ENCODE results near the gene CHMP2A.
A peak's percentile ranks its signal among the peaks of the same experiment; 100 is the strongest.

Gene CHMP2A

GRCh38 chr19:58566989-58567388 lies 12.1 kb upstream of the CHMP2A start:
- H3K9ac ChIP-seq (ENCODE audit: insufficient read length, low read depth) = no peak overlapping the region
- no peak overlapping the region for H3K4me3 ChIP-seq (ENCODE audit: insufficient read length, low read depth)
- H3K9me3 ChIP-seq (ENCODE audit: insufficient read depth, low read length) = no peaks in the 10 kb centered on the region
- peaks cover 3% of the 10 kb centered on the region for H3K4me1 ChIP-seq (ENCODE audit: insufficient read depth, insufficient read length)
- H3K36me3 ChIP-seq (ENCODE audit: insufficient read depth, insufficient read length, low read length) = peaks cover 44% of the 10 kb centered on the region
- H3K27me3 ChIP-seq (ENCODE audit: insufficient read depth, insufficient read length) = no peaks in the 10 kb centered on the region
- TF ChIP-seq ZNF274 (IDR thresholded peaks at IDR 0.05; ENCODE audit: low read depth, low read length) = no peak
- TF ChIP-seq SUZ12 (IDR thresholded peaks at IDR 0.05; ENCODE audit: extremely low read depth, insufficient read depth, insufficient read length) = no peak
- TF ChIP-seq YY1 (IDR thresholded peaks at IDR 0.05; ENCODE audit: insufficient read depth, insufficient read length) = no peak
- DNase-seq (ENCODE audit: low read depth, low spot score) = no peak

GRCh38 chr19:58563823-58564222 lies 8.9 kb upstream of the CHMP2A start:
- Histone ChIP-seq H3K9me3 (ENCODE audit: insufficient read depth, low read length) (no peaks in the 10 kb centered on the region), H3K9ac (ENCODE audit: insufficient read length, low read depth) (no peak overlapping the region), H3K27me3 (ENCODE audit: insufficient read depth, insufficient read length) (no peaks in the 10 kb centered on the region), H3K4me3 (ENCODE audit: insufficient read length, low read depth) (no peak overlapping the region), H3K4me1 (ENCODE audit: insufficient read depth, insufficient read length) (no peaks in the 10 kb centered on the region), H3K36me3 (ENCODE audit: insufficient read depth, insufficient read length, low read length) (peaks cover 26% of the 10 kb centered on the region)
- DNase-seq (ENCODE audit: low read depth, low spot score) = no peak
- TF ChIP-seq SUZ12 (IDR thresholded peaks at IDR 0.05; ENCODE audit: extremely low read depth, insufficient read depth, insufficient read length) = no peak
- no peak for TF ChIP-seq ZNF274 (IDR thresholded peaks at IDR 0.05; ENCODE audit: low read depth, low read length)
- TF ChIP-seq YY1 (IDR thresholded peaks at IDR 0.05; ENCODE audit: insufficient read depth, insufficient read length) = no peak

DNA sequence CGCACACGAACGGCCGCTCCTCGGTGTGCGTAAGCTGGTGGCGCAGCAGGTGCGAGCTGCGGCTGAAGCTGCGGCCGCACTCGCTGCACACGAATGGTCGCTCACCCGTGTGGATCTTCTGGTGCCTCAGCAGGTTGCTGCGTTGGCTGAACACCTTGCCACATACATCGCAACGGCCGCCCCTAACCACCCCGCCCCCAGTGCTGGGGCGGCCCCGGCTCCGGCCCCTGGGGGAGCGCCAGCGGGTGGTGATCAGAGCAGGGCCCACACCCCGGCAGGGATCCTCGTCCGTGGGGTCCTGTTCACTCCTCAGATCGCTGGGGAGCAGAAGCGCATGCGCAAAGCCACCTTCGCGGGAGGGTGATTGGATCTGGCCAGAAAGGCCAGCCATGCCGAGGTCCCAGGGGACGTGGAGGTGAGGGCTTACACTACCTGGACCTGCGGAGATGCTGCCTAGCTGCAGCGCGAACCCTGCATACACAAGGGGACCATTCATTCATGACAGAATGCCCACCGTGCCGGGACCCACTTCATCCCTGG lies 8.2 kb upstream of the CHMP2A start:
- peaks cover 22% of the 10 kb centered on the region for H3K36me3 ChIP-seq (ENCODE audit: insufficient read depth, insufficient read length, low read length)
- no peaks in the 10 kb centered on the region for H3K27me3 ChIP-seq (ENCODE audit: insufficient read depth, insufficient read length)
- no peak overlapping the region for H3K9ac ChIP-seq (ENCODE audit: insufficient read length, low read depth)
- no peak for DNase-seq (ENCODE audit: low read depth, low spot score)
- H3K4me1 ChIP-seq (ENCODE audit: insufficient read depth, insufficient read length) = no peaks in the 10 kb centered on the region
- TF ChIP-seq YY1 (IDR thresholded peaks at IDR 0.05; ENCODE audit: insufficient read depth, insufficient read length) (no peak), SUZ12 (IDR thresholded peaks at IDR 0.05; ENCODE audit: extremely low read depth, insufficient read depth, insufficient read length) (no peak), ZNF274 (IDR thresholded peaks at IDR 0.05; ENCODE audit: low read depth, low read length) (no peak)
- no peaks in the 10 kb centered on the region for H3K9me3 ChIP-seq (ENCODE audit: insufficient read depth, low read length)
- H3K4me3 ChIP-seq (ENCODE audit: insufficient read length, low read depth) = no peak overlapping the region

- no peak overlapping the region for H3K9ac ChIP-seq (ENCODE audit: insufficient read length, low read depth)
- H3K9me3 ChIP-seq (ENCODE audit: insufficient read depth, low read length) = no peaks in the 10 kb centered on the region
- no peak for TF ChIP-seq YY1 (IDR thresholded peaks at IDR 0.05; ENCODE audit: insufficient read depth, insufficient read length)
- no peak for TF ChIP-seq SUZ12 (IDR thresholded peaks at IDR 0.05; ENCODE audit: extremely low read depth, insufficient read depth, insufficient read length)
- TF ChIP-seq ZNF274 (IDR thresholded peaks at IDR 0.05; ENCODE audit: low read depth, low read length) = no peak
- H3K4me1 ChIP-seq (ENCODE audit: insufficient read depth, insufficient read length) = no peaks in the 10 kb centered on the region
- no peak for DNase-seq (ENCODE audit: low read depth, low spot score)
- no peaks in the 10 kb centered on the region for H3K27me3 ChIP-seq (ENCODE audit: insufficient read depth, insufficient read length)
- peaks cover 20% of the 10 kb centered on the region for H3K36me3 ChIP-seq (ENCODE audit: insufficient read depth, insufficient read length, low read length)
- H3K4me3 ChIP-seq (ENCODE audit: insufficient read length, low read depth) = no peak overlapping the region
Measured at GRCh38 chr19:58562122-58563033, 7.5 kb upstream of the CHMP2A start.

DNA sequence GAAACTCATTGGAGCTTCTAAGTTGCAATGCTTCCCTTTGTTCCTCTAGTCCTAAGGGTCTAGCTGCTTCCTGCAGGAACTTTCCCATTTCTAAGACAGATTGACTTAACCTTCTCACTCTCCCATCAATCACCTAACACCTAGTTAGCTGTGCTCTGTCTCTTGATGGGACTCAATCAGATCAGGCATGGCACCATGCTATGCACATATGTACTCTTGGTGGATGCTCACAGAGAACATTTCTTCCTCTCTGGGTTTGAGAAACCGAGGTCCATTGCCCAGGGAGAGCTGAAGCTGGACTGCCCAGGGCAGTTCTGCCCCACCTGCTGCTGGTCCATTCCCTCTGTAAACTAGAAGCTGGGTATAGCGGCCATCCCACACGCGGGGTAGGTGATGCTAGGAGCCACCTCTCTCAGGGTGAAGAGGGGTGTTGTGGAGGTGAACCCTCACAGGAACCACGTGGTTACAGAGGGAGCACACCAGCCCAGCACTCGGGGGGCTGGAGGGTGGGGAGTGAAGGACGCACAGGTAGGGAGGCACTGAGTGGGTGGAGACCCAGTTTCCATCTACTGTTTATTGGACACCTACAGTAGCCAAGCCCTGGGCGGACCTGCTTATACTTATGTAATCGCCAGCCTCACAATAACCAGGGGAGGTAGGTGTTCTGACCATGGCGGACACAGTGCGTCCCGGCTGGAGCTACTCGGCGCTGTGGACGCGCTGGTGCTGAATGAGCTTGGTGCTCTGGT lies 6.6 kb upstream of the CHMP2A start:
- Histone ChIP-seq H3K36me3 (ENCODE audit: insufficient read depth, insufficient read length, low read length) (peaks cover 25% of the 10 kb centered on the region), H3K4me3 (ENCODE audit: insufficient read length, low read depth) (no peak overlapping the region), H3K27me3 (ENCODE audit: insufficient read depth, insufficient read length) (no peaks in the 10 kb centered on the region), H3K4me1 (ENCODE audit: insufficient read depth, insufficient read length) (no peaks in the 10 kb centered on the region), H3K9me3 (ENCODE audit: insufficient read depth, low read length) (no peaks in the 10 kb centered on the region), H3K9ac (ENCODE audit: insufficient read length, low read depth) (peak overlapping the region; percentile 0)
- no peak for DNase-seq (ENCODE audit: low read depth, low spot score)
- TF ChIP-seq ZNF274 (IDR thresholded peaks at IDR 0.05; ENCODE audit: low read depth, low read length) (no peak), YY1 (IDR thresholded peaks at IDR 0.05; ENCODE audit: insufficient read depth, insufficient read length) (no peak)

DNA sequence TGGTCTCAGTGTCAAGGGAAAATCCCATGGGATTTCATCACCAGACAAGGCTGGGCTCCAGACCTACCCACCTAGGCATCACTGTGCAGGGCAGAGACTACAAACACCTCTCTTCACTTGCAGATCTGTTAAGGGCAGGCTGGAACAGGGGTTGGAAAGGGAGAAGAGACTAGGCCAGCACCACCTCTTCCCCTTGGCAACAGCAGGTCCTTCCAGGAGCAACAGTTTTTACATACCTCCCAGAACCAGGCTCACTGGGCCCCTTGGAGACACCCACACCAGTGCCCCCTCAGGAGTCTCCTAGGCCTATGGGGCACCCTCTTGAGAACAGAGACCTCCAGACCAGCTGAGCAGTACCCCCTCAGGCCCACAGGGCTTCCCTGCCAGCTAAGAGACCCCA lies 6.0 kb upstream of the CHMP2A start:
- no peak for DNase-seq (ENCODE audit: low read depth, low spot score)
- Histone ChIP-seq H3K4me1 (ENCODE audit: insufficient read depth, insufficient read length) (no peaks in the 10 kb centered on the region), H3K4me3 (ENCODE audit: insufficient read length, low read depth) (no peak overlapping the region), H3K9me3 (ENCODE audit: insufficient read depth, low read length) (no peaks in the 10 kb centered on the region), H3K27me3 (ENCODE audit: insufficient read depth, insufficient read length) (no peaks in the 10 kb centered on the region), H3K9ac (ENCODE audit: insufficient read length, low read depth) (no peak overlapping the region), H3K36me3 (ENCODE audit: insufficient read depth, insufficient read length, low read length) (peaks cover 30% of the 10 kb centered on the region)
- TF ChIP-seq SUZ12 (IDR thresholded peaks at IDR 0.05; ENCODE audit: extremely low read depth, insufficient read depth, insufficient read length) (no peak), ZNF274 (IDR thresholded peaks at IDR 0.05; ENCODE audit: low read depth, low read length) (no peak)
